D721Med (cell line): Measurements from ENCODE around the gene CCL27.

ENCODE experiments used
- DNase-seq: peaks from one replicate; pipeline ENCODE4 v3.0.0; 2011; ENCODE audit warnings: low spot score; ENCODE audit not compliant: insufficient read length
- FAIRE-seq: peaks from 2 replicates; lab custom pipeline; 2011; peaks lifted over from hg19 to GRCh38; lab: Jason Lieb, UNC
- TF ChIP-seq, protein P1 (sequence below): IDR thresholded peaks from 2 replicates; pipeline ENCODE4 v1.5.1; 2012; ENCODE audit warnings: mild to moderate bottlenecking, control low read depth; ENCODE audit not compliant: insufficient read depth; ENCODE audit errors: missing control alignments

The CCL27 gene

GRCh38 chr9:34656992-34657391 lies 5.5 kb downstream of the CCL27 start:
- TF ChIP-seq, protein P1, sequence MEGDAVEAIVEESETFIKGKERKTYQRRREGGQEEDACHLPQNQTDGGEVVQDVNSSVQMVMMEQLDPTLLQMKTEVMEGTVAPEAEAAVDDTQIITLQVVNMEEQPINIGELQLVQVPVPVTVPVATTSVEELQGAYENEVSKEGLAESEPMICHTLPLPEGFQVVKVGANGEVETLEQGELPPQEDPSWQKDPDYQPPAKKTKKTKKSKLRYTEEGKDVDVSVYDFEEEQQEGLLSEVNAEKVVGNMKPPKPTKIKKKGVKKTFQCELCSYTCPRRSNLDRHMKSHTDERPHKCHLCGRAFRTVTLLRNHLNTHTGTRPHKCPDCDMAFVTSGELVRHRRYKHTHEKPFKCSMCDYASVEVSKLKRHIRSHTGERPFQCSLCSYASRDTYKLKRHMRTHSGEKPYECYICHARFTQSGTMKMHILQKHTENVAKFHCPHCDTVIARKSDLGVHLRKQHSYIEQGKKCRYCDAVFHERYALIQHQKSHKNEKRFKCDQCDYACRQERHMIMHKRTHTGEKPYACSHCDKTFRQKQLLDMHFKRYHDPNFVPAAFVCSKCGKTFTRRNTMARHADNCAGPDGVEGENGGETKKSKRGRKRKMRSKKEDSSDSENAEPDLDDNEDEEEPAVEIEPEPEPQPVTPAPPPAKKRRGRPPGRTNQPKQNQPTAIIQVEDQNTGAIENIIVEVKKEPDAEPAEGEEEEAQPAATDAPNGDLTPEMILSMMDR, result no peak
- DNase-seq (no peak), FAIRE-seq (no peak)

DNA sequence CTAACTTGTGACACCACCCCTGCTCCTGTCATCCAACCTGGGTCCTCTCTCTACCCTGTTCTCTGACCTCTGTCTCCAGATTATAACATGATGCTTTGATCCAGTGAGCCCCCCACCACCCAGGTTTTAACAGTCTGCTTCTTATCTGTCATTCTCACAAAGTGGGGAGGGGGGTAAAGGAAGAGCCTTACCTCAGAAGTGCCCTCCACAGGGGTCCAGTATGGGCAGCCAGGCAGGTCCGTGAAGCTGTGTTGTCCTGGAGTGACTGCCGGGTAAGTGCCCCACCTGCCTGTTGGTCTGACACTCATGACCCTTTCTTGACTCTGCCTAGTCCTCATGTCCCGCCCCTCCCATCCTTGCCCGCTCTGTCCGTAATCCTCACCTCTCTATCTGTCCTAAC lies 7.1 kb downstream of the CCL27 start:
- DNase-seq (no peak), FAIRE-seq (no peak)
- TF ChIP-seq, protein P1, result no peak

- TF ChIP-seq, protein P1, result no peak
- FAIRE-seq, result no peak
- DNase-seq, result no peak
These were observed 8.0 kb downstream of the CCL27 start for GRCh38 chr9:34654323-34655051.

GRCh38 chr9:34653151-34654072 lies 9.0 kb downstream of the CCL27 start:
- TF ChIP-seq, protein P1, result no peak
- FAIRE-seq (no peak), DNase-seq (no peak)

DNA sequence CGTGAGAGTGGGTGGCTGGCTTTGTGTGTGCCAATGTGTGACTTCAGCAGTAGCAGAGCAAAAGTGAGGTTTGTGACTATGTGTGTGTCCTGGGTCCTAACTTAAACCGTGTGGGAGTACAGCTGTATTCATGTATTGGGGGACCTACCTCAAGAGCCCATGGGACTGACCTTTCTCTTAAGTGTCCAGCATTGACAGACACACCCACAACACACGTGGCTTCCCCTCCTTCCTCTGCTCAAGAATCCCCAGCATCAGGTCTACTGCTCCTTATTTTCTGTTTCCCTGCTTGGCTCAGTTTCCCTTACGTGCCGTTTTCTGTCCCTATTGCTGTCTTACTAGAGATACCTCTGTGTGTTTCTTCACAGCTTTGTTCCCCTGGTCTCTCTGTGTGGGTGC lies 9.9 kb downstream of the CCL27 start:
- no peak for DNase-seq
- TF ChIP-seq, protein P1, result no peak
- no peak for FAIRE-seq

DNA sequence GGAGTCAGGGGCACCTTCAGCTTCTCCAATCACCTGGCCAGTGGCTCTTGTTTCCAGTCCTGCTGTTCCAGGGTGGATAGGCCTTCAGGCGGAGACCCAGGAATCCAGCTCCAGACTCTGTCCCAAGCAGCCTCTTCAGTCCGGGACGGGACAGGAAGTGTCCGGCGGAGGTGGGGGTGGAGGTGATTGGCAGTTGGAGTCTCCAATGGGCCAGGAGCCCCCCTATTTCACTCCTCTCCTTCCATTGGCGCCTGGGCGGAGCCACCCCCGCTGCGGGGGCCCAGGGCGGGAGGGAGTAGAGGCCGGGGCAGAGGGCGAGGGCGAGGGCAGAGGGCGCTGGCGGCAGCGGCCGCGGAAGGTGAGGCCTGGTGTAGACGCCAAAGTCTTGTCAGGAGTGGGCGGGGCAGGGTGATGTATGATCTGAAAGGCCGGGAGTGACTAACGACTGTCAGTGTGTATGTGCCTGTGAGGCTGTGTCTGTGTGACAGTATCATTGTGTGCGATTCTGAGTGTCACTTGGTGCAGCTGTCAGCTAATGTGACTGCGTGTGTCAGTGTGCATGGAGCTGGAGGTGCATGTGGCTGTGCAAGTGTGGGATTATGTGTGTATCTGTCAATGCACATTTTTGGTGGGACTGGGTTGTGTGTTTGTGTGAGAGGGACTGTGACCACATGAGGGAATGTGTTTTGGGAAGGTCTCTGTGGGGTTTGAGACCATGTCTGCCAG lies 10.4 kb downstream of the CCL27 start, which contains the start of gene IL11RA:
IL11RA (plus strand) TSS at position 310 of the 726 bp plus-strand sequence. CDS start 3,033 bp downstream, outside the sequence.
- TF ChIP-seq, protein P1, result no peak
- no peak for DNase-seq
- no peak for FAIRE-seq
